GM21390 (cell line): ENCODE measurements around the gene RALGPS1.

ENCODE experiments used
- ATAC-seq: cut with Tn5 transposase; IDR thresholded peaks from one replicate; pipeline ENCODE4 v1.9.1; 2021; ENCODE audit not compliant: unreplicated experiment

Gene RALGPS1

GRCh38 chr9:127181595-127182190, 267.1 kb downstream of the RALGPS1 start:
- ATAC-seq: no peak

GRCh38 chr9:127182901-127183746, 268.5 kb downstream of the RALGPS1 start:
- no peak for ATAC-seq

DNA sequence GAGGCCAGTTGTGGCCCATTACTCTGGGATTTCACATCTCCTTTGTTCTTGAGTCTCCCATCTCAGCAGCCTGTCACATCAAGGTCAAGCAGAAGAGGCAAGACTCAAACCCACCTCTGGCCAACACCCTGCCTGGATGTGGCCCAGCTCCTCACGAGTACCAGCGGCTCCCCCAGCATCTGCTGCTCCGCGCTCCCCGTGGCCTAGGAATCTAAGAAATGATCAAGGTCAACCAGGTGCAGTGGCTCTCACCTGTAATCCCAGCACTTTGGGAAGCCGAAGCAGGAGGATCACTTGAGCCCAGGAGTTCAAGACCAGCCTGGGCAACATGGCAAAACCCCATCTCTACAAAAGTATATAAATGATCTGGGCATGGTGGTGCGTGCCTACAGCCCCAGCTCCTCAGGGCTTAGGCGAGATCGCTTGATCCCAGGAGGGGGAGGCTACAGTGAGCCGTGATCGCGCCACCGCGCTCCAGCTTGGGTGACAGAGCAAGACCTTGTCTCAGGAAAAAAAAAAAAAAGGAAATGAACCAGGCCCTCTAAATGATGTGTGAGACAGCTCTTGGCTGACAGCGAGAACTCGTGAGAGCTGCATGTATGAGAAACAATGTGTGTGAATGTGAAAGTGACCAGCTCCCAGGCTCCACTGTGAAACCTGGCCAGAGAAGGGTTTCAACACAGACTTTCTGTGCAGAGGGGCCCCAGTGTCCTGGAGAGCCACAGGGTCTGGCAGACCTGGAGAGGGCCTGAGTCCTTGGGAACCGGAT, 269.4 kb downstream of the RALGPS1 start:
- ATAC-seq: peak; percentile 65

GRCh38 chr9:127184641-127185040, 270.1 kb downstream of the RALGPS1 start:
- ATAC-seq: no peak

GRCh38 chr9:127185181-127185580, 270.6 kb downstream of the RALGPS1 start:
- ATAC-seq: no peak

GRCh38 chr9:127185931-127186781, 271.6 kb downstream of the RALGPS1 start:
- ATAC-seq: no peak

GRCh38 chr9:127186806-127187205, 272.2 kb downstream of the RALGPS1 start:
- ATAC-seq: no peak

DNA sequence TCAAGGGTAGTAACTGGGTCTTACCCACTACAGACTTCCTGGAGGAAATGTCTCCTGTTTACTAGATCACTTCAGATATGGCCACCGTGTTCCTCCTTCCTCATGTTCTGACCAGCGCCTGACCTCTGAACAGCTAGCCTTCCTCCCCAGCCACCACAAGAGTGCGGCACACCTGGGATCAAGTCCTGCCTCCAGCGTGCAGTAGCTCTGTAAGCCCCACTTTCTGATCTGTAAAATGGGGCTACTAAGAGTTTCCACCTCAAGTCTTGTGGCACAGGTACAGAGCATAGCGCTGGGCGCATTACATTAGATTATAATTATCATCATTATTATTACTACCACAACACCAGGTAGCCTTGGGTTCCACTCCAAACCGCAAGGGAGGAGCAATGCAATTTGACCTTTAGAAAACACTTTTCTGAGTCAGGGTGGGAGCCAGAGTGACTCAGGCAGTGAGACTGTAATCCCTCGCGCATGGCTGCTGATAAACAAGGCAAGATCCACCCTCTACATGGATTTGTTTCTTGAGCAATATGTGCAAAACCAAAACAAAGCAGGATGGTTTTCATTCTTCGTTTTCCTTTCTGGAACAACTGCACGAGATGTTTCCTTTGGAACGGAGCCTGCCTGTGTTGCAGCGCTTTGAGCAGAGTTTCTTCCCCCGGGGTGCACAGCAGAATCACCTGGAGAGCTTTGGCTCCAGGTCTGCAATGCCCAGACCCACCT, 272.8 kb downstream of the RALGPS1 start:
- ATAC-seq: no peak

DNA sequence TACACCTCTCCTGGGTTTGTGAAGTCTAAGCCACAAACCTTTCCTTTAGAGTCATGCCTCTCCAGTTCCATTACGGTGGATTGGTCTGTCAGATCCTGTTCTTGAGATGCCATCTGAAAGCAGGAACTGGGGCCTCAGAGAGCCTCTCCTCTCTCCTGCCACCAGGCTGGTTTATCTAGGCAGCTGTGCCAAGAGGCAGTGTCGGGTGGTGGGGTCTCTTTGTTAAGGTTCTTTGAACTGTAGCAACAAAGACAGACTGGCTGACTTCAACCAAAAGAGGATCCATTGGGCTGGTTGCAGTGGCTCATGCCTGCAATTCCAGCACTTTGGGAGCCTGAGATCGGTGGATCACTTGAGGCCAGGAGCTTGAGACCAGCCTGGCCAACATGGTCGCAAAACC, 273.8 kb downstream of the RALGPS1 start:
- no peak for ATAC-seq

GRCh38 chr9:127189628-127190027, 275.0 kb downstream of the RALGPS1 start:
- ATAC-seq: no peak

GRCh38 chr9:127192744-127193143, 278.2 kb downstream of the RALGPS1 start:
- ATAC-seq: no peak

DNA sequence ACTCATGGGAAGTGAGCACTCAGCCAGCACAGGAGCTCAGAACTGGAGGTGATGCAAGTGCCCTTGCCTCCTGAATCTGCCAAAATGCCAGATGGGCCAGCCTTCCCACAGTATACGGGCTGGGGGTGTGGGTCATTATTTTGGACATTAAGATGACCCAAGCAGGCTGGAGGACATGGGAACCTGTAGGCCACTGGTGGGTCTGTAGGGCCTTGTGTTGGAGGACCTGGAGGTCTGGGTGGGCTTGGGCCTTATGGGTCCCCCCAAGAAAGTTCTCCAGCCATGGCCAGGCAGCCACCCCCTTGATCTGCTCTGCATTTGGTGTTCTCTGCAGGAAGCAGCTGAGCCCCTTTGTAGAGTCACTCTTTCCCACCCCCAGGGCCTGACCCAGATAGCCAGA, 278.9 kb downstream of the RALGPS1 start:
- ATAC-seq: no peak

DNA sequence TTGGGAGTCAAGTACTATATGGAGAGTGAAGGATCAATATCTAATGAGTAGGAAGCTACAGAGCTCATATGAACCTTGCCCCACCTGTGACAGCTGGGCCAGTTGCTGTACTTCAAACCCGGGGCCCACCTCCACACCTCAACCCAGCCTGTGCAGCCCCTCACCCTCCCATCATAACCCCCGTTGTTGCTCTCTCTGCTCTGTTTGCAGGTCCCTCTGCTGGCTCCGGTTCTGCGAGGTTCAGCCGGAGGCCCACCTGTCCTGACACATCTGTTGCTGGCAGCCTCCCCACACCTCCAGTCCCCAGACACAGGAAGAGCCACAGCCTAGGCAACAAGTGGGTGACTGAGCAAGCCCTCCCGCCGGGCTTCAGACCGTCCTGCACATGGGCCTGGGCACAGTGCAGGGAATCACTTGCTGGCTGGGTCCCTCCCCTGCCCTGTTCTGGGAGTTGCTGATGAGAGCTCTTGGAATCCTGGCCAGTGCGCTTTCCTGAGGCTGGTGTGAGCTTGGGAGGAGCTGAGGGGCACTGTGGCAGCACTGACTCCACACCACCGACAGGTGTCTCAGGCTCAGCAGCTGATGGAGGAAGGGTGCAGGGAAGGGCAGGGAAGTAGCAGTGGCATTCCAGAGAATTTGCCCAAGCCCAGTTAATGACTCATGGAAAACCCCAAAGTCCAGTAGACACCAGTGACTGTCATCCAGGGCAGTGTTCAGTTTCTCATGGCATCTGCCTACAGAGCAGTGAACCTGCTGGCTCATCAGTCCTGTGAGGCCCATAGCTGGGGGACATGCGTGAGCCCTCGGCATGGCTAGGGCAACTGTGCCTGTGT, 280.5 kb downstream of the RALGPS1 start:
- ATAC-seq: no peak

DNA sequence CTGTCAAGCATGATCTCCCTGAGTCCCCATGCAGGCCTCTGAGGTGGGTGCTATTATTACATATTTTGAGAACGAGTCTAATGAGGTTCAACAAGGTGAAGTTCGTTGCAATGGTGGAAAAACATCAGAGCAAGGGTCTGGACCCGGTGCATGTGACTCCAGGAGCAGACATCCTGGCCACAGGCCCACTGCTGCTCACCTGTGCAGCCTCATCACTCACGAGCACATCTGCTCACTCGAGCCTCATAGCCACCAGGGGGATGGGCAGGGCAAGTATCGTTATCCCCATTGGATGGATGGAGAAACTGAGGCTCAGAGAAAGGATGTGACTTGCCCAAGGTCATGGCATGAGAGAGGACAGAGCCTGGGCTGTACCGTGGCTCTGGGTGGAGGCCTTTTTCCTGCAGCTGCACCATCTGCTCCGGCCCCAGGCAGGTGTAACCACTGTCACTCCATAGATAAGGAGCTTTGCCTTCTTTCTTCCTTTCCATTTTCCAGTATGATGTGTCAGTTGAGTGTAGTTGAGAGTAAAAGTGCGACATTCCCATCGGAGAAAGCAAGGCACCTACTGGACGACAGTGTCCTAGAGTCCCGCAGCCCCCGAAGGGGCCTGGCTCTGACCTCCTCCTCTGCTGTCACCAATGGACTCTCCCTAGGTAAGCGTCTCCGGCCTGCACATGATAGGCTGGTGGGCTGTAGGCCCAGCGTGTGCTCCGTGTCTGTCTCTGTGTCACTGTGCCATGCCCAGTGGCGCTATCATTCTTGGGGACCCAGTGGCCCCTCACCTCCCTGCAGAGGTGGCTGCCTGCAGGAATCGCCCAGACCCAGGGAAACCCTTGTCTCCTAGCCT, 281.6 kb downstream of the RALGPS1 start:
- ATAC-seq: no peak

GRCh38 chr9:127196826-127197145, 282.2 kb downstream of the RALGPS1 start:
- no peak for ATAC-seq

GRCh38 chr9:127197186-127197860, 282.7 kb downstream of the RALGPS1 start:
- no peak for ATAC-seq

- ATAC-seq: no peak
Measured at GRCh38 chr9:127197861-127198430, 283.4 kb downstream of the RALGPS1 start.

- ATAC-seq: no peak
Measured at GRCh38 chr9:127198587-127198986, 284.0 kb downstream of the RALGPS1 start.
